ENCODE results near the gene MLLT6. TPM values are rescaled to one million over a fixed set of nuclear protein-coding genes. Genes with fewer than 3 reads are reported as not detected.

The MLLT6 gene
- polyA plus RNA-seq, 2 of the 4 experiments (the other 2 are of a cell fraction) = 28.3 to 28.9 TPM

- Histone ChIP-seq H3K9me3 (no peaks in the 10 kb centered on the region), H3K4me2 (peak within 1 kb of the TSS; percentile 90), H3K4me1 (peaks cover 22% of the 10 kb centered on the region), H3K4me3 (peak within 1 kb of the TSS; percentile 96), H3K27ac (peak within 1 kb of the TSS; percentile 90 to 98)
- peak; percentile 100 for DNase-seq (ENCODE audit: low read depth in 1 of 2, low spot score in 1 of 2)
- POLR2A ChIA-PET = interaction anchor here (0.7 to 1.5 kb wide), 15 partner anchors 10 to 401 kb away, joined by 3 to 10 read pairs (median 4); partner anchors contain the start of genes CWC25, FBXO47, LASP1 and MLLT6
- CTCF ChIA-PET = interaction anchor here (0.7 to 2.4 kb wide), 9 partner anchors 9 to 309 kb away, joined by 3 to 33 read pairs (median 4); no protein-coding TSS in a partner anchor
- FAIRE-seq = no peak
- TF ChIP-seq HMGXB4 (CRISPR knock-in tag; IDR thresholded peaks at IDR 0.05; ENCODE audit: borderline replicate concordance) = peak; percentile 74; the same call in 1 of the 2 replicates
- peak; percentile 99 for TF ChIP-seq PBX3 (IDR thresholded peaks at IDR 0.05)
- no peak for TF ChIP-seq RAD21 (conservative IDR thresholded peaks at IDR 0.05 in 1 of 2, IDR thresholded peaks at IDR 0.05 in 1 of 2)
- TF ChIP-seq, protein P1, sequence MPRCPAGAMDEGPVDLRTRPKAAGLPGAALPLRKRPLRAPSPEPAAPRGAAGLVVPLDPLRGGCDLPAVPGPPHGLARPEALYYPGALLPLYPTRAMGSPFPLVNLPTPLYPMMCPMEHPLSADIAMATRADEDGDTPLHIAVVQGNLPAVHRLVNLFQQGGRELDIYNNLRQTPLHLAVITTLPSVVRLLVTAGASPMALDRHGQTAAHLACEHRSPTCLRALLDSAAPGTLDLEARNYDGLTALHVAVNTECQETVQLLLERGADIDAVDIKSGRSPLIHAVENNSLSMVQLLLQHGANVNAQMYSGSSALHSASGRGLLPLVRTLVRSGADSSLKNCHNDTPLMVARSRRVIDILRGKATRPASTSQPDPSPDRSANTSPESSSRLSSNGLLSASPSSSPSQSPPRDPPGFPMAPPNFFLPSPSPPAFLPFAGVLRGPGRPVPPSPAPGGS (IDR thresholded peaks at IDR 0.05) = peak; percentile 44; the same call in 2 of the 3 replicates
- TF ChIP-seq HOXB5 (CRISPR knock-in tag; IDR thresholded peaks at IDR 0.05) = no peak; the same call in 1 of the 2 replicates
- no peak for TF ChIP-seq CBX2 (IDR thresholded peaks at IDR 0.05; ENCODE audit: borderline replicate concordance, low read depth)
- TF ChIP-seq EP300 (IDR thresholded peaks at IDR 0.05) = no peak
- peak; percentile 35 for TF ChIP-seq CHD2 (IDR thresholded peaks at IDR 0.05; ENCODE audit: low read length, partially characterized antibody)
- TF ChIP-seq NFE2L2 (conservative IDR thresholded peaks at IDR 0.05; ENCODE audit: low read length) = no peak
- no peak for TF ChIP-seq SMC3 (IDR thresholded peaks at IDR 0.05)
- TF ChIP-seq, protein P2, sequence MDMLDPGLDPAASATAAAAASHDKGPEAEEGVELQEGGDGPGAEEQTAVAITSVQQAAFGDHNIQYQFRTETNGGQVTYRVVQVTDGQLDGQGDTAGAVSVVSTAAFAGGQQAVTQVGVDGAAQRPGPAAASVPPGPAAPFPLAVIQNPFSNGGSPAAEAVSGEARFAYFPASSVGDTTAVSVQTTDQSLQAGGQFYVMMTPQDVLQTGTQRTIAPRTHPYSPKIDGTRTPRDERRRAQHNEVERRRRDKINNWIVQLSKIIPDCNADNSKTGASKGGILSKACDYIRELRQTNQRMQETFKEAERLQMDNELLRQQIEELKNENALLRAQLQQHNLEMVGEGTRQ (IDR thresholded peaks at IDR 0.05) = peak; percentile 90
- TF ChIP-seq CEBPB (IDR thresholded peaks at IDR 0.05) = peak in 1 of 2 experiments; percentile 82; a peak in 2 of 4 replicates
- TF ChIP-seq MAX (IDR thresholded peaks at IDR 0.05) = peak; percentile 100
- TF ChIP-seq KDM5A (IDR thresholded peaks at IDR 0.05) = 0 out of 2 replicates have a peak, but pooled peaks have one; percentile 10
- no peak for TF ChIP-seq JUNB (IDR thresholded peaks at IDR 0.05)
- peak; percentile 53 to 86; a peak in 3 of 5 replicates for TF ChIP-seq JUN (IDR thresholded peaks at IDR 0.05)
- peak; percentile 64 for TF ChIP-seq POLR2A (IDR thresholded peaks at IDR 0.05; ENCODE audit: low read length)
- no peak for TF ChIP-seq SREBF2 (IDR thresholded peaks at IDR 0.05)
- peak; percentile 40; the same call in 1 of the 2 replicates for TF ChIP-seq BHLHE40 (IDR thresholded peaks at IDR 0.05; ENCODE audit: low read depth, low read length)
- 0 out of 2 replicates have a peak, but pooled peaks have one; percentile 50 for TF ChIP-seq TP53 (CRISPR knock-in tag; IDR thresholded peaks at IDR 0.05)
- peak; percentile 65; the same call in 1 of the 2 replicates for TF ChIP-seq E2F6 (IDR thresholded peaks at IDR 0.05; ENCODE audit: borderline replicate concordance, low read depth)
- peak; percentile 99 for TF ChIP-seq MYC (IDR thresholded peaks at IDR 0.05; ENCODE audit: borderline replicate concordance, low read length)
- TF ChIP-seq MAFK (IDR thresholded peaks at IDR 0.05; ENCODE audit: partially characterized antibody) = peak; percentile 66
- TF ChIP-seq PHF8 (IDR thresholded peaks at IDR 0.05; ENCODE audit: borderline replicate concordance, low read depth) = no peak
- 2% methylated on average over 42 of the region's 44 CpGs for WGBS (ENCODE audit: missing lambda C conversion rate)
- peak; percentile 70 to 85 for ATAC-seq
These were observed 47.4 kb downstream of the MLLT6 start, which contains the start of gene PSMB3 for GRCh38 chr17:38752308-38753070. Gene PSMB3, plus strand, starts transcription at chr17:38752741. Its CDS starts 86 bp downstream, at chr17:38752827.

Measured in A549 (cell line).